Measurements from ENCODE around the gene VWCE.
"Not testable (repeated sequence)": the region's sequence is repeated elsewhere in the genome, so short reads cannot be mapped to it uniquely, and the experiment has no call there.

The VWCE gene

DNA sequence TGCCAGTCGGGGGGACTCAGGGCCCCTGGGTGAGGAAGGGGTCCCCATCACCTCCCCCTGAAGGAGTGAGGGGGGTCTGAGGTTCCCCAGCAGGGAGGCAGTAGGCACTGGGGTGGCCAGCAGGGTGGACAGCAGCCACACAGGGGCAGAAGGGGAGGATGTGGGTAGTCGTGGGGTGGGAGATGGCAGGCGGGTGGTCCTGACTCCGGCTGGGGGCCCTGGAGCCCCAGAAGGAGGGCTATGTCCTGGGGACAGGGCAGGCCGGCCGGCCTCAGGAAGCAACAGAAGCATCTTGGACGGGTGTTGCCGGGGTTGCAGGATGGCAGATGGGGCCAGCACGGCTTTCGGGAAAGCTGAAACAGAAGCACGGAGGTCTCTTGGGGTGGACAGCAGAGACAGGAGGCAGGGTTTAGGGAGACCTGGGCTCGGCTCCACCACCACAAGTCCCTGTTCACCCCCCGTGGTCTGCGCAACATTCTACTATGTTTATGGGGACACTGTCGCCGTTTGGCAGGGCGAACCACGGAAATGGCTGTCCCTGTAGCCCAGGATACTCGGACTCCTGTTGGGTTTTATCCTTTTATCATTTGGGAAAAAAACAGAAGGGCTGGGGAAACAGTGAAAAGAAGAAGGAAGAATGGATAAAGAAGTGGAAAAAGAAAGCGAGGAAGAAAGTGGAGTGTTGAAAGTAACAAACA lies 14.1 kb downstream of the VWCE start:
- DNase-seq, result no peak

DNA sequence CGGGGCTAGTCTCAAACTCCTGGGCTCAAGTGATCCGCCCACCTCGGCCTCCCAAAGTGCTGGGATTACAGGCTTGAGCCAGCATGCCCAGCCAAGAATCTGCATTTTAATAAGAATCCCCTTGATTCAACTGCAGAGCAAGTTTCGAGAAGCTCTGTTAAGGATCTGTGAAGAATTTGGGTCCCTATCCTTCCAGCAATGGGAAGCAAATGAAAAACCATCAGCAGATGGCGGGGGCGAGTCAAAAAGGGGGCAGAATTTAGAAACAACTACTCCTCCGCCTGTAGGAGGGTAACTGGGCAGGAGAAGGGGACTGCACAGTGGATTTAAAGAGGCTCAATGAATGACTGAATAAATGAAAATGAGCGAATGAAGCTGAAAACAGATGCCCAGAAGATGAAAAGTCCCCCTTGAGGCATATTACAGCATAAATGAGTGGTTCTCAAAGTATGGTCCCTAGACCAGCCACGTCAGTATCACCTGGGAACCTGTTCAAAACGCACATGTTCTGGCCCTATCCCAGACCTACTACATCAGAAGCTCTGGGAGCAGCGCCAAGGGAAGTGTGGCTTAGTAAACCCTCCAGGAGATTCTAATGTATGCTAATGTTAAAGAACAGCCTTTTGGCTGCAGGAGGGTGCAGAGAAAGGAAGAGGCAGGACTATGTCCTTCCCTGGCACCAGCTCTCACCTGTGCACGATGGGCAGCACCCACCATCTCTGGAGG lies 15.0 kb downstream of the VWCE start:
- DNase-seq, result no peak

GRCh38 chr11:61278001-61278470 lies 17.1 kb downstream of the VWCE start:
- no peak for DNase-seq

- no peak for DNase-seq
These were observed 17.7 kb downstream of the VWCE start for GRCh38 chr11:61277186-61278000.

DNA sequence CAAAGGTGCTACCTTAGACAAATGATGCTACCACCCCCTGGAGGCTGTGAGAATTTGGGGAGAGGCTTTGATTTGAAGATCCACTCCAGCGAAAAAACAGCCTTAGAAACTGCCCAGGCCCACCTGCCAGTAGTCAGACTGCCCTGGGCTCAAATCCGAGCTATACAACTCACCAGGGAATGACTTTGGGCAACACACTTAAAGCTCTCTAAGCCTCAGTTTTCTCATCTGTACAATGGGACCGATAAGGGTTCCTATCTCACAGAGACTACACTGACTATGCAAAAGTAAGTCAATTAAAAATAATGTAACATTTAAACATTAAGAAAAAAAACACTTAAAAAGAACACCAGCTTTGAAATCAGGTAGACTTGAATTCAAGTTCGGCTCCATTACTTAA lies 19.9 kb downstream of the VWCE start:
- DNase-seq, result no peak

DNA sequence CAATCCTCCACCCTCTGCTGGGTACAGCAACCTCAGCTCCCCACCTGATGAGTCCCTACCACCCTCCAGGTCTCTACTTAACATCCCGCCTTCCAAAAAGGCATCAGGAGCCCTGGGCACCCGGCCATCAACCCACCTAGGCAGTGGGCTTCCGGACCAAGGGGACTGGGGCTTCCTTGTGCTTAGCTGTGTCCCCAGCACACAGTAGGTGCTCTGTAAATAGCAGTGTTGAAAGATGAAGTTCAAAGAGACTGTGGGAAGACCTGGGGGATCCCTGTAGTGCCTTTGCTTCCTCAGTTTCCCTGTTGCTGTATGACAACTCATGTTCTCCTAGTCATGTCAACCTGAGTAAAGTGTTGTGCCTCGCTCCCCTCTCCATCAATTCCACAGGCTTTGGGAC lies 21.0 kb downstream of the VWCE start:
- DNase-seq, result no peak

- no peak for DNase-seq
These were observed 21.7 kb downstream of the VWCE start for GRCh38 chr11:61273178-61274078.

GRCh38 chr11:61272731-61273130 lies 22.4 kb downstream of the VWCE start:
- no peak for DNase-seq

- DNase-seq, result peak; percentile 9
These were observed 24.6 kb downstream of the VWCE start for GRCh38 chr11:61270354-61271076.

DNA sequence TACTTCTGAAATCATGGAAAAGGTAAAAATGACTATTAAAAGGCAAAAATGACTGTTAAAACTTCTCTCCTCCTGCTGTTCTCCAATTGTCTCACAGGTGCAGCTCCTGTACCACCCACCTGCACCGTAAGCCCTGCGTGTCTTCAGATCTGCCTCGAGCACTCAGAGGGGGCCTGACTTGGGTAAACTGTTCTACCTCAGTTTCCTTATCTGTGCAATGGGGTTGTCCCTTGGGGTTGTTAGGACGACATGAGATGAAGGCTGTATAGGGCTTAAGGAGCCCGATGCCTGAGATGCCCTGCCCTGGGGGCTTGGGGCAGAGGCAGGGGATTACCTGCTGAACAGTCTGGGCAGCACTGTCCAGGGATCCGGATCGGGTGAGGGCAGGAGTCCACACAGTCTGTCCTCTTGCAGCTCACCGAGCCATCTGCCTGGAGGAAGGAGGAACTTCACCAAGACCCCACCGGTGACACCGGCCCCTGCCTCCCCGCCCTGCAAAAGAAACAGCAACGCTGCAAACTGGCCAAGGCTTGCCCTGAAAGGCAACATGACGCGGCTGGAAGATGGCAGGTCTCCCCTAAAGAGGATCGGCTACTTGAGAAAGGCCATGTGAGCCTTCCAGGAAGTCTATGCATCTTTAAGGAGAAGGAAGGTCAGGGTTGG lies 26.4 kb downstream of the VWCE start:
- no peak for DNase-seq

- DNase-seq, result no peak
These were observed 27.7 kb downstream of the VWCE start for GRCh38 chr11:61267437-61267841.

GRCh38 chr11:61266602-61267001 lies 28.5 kb downstream of the VWCE start:
- peak; percentile 24 for DNase-seq

DNA sequence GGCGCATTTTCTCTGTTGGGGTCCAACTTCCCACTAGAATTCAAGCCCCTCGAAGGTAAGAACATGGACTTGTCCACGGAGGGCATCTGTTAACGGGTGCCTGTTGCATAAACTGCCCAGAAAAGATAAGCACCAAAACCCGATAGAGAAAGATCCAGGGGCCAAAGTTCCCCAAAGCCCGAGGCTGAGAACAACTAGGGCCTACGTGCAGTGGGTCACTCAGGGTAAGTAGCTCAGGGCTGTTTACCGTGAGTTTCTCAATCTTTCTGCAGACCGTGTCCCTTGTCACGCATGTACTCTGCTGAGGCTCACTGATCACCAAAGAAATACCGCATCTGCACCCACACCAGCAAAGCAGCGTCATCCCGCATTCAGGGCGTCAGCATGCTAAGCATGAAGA lies 29.8 kb downstream of the VWCE start:
- no peak for DNase-seq

- DNase-seq, result no peak
These were observed 30.3 kb downstream of the VWCE start for GRCh38 chr11:61264795-61265194.

GRCh38 chr11:61264371-61264770 lies 30.7 kb downstream of the VWCE start:
- no peak for DNase-seq

DNA sequence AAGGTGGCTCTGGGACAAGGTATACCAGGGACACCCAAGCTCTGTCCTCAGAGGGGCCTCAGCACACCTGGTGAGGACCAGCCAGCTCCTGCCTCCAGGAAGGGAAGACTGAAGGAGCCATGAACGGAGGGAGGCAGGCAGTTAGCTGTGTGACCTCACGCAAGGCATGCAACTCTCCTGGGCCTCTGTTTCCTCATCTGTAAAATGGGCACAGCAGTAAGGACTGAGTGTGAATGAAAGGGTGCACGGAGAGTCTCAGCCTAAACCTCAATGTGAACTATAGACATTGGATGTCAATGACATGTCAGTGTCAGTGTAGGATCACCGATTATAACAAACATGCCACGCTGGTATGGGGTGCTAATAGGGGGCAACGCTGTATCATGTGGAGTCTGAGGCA lies 35.8 kb downstream of the VWCE start:
- DNase-seq, result no peak

- DNase-seq, result no peak
These were observed 36.6 kb downstream of the VWCE start for GRCh38 chr11:61258546-61258945.

DNA sequence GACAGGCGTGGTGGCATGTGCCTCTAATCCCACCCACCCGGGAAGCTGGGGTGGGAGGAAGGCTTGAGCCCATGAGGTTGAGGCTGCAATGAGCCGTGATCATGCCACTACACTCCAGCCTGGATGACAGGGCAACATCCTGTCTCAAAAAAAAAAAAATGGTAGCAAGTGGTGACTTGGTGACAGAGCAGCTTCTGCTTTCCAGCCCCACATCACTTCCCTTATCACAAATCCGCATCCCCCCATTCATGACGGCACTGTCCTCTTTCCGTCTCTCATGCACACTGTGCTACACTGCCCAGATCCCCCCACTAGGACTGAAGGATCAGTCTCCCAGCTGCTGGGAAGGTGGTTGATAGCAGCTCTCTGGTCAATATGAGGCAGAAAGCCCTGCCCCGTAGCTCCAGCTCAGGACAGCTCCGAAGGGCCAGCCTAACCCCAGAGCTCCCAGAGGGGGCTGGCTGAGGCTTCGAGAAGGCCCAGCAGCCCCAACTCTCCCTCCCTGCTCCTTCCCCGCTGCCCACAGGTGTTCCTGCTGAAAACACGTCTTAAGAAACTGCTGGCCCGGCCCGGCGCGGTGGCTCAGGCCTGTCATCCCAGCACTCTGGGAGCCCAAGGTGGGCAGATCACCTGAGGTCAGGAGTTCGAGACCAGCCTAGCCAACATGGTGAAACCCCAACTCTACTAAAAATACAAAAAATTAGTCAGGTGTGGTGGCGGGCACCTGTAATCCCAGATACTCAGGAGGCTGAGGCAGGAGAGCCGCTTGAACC lies 38.2 kb downstream of the VWCE start:
- DNase-seq, result no peak

- peak; percentile 50 for DNase-seq
These were observed 40.6 kb downstream of the VWCE start for GRCh38 chr11:61254403-61255025.

GRCh38 chr11:61252332-61252731 lies 42.8 kb downstream of the VWCE start:
- DNase-seq, result not testable (repeated sequence)

All from fibroblast of skin of back (primary cell).